GM23338 (cell line): ENCODE measurements around the gene MAGI1. TPM values are rescaled to one million over a fixed set of nuclear protein-coding genes. Genes with fewer than 3 reads are reported as not detected.

ENCODE experiments used
- ATAC-seq: fragments of 200-7000 bp; cut with Tn5 transposase; 3 replicates; pipeline ENCODE4 v1.9.1; 2020
- DNase-seq: peaks from one replicate; pipeline ENCODE4 v3.0.0-alpha.2; 2015; ENCODE audit warnings: low spot score
- H2AFZ ChIP-seq: fragments of 200-600 bp; sonication (generic); 2 replicates; pipeline ENCODE4 v1.8.0; 2016; ENCODE audit warnings: antibody characterized with exemption, mild to moderate bottlenecking, moderate library complexity
- H3F3A ChIP-seq: fragments of 200-600 bp; sonication (generic); replicated peaks from 2 replicates; pipeline ENCODE4 v1.8.0; 2017; ENCODE audit warnings: antibody characterized with exemption, mixed run types, low read depth
- H3K27ac ChIP-seq: fragments of 200-600 bp; sonication (generic); 2 replicates; pipeline ENCODE4 v1.6.1; 2016; ENCODE audit warnings: low read depth
- H3K27me3 ChIP-seq: fragments of 200-600 bp; sonication (generic); 2 replicates; pipeline ENCODE4 v1.8.0; 2016; ENCODE audit warnings: mild to moderate bottlenecking, mixed run types, moderate library complexity; ENCODE audit not compliant: insufficient read depth
- H3K36me3 ChIP-seq: fragments of 200-600 bp; sonication (generic); 2 replicates; pipeline ENCODE4 v1.8.0; 2016; ENCODE audit warnings: mild to moderate bottlenecking; ENCODE audit not compliant: insufficient read depth
- H3K4me1 ChIP-seq: fragments of 200-600 bp; sonication (generic); 2 replicates; pipeline ENCODE4 v1.8.0; 2016; ENCODE audit warnings: mild to moderate bottlenecking, moderate library complexity; ENCODE audit not compliant: insufficient read depth
- H3K4me2 ChIP-seq: fragments of 200-600 bp; sonication (generic); 2 replicates; pipeline ENCODE4 v1.7.1; 2017; ENCODE audit warnings: mixed run types
- H3K4me3 ChIP-seq: fragments of 200-600 bp; sonication (generic); 2 replicates; pipeline ENCODE4 v1.6.1; 2016; ENCODE audit warnings: mixed run types
- H3K79me2 ChIP-seq: fragments of 200-600 bp; sonication (generic); replicated peaks from 2 replicates; pipeline ENCODE4 v1.8.0; 2017; ENCODE audit warnings: mild to moderate bottlenecking; ENCODE audit not compliant: insufficient read depth
- H3K9me2 ChIP-seq: fragments of 200-600 bp; sonication (generic); 2 replicates; pipeline ENCODE4 v1.8.0; 2017; ENCODE audit not compliant: insufficient read depth
- H4K20me1 ChIP-seq: fragments of 200-600 bp; sonication (generic); replicated peaks from 2 replicates; pipeline ENCODE4 v1.8.0; 2017; ENCODE audit warnings: mild to moderate bottlenecking; ENCODE audit not compliant: insufficient read depth
- H3K27ac Mint-ChIP-seq: 2 replicates; pipeline ENCODE4 v1.8.0; 2020; ENCODE audit warnings: inconsistent platforms, mild to moderate bottlenecking, moderate library complexity, mixed read lengths
- H3K27me3 Mint-ChIP-seq: 3 replicates; pipeline ENCODE4 v1.8.0; 2022; ENCODE audit warnings: low read depth, mild to moderate bottlenecking, moderate library complexity, mixed read lengths, inconsistent platforms; ENCODE audit not compliant: insufficient read depth, poor library complexity
- H3K36me3 Mint-ChIP-seq: 3 replicates; pipeline ENCODE4 v1.8.0; 2021; ENCODE audit warnings: low read depth, mild to moderate bottlenecking, inconsistent platforms, moderate library complexity, mixed read lengths
- H3K4me1 Mint-ChIP-seq: 3 replicates; pipeline ENCODE4 v1.8.0; 2020; ENCODE audit warnings: mild to moderate bottlenecking, inconsistent platforms, mixed read lengths
- H3K4me3 Mint-ChIP-seq: 3 replicates; pipeline ENCODE4 v1.8.0; 2021; ENCODE audit warnings: moderate library complexity, mild to moderate bottlenecking, inconsistent platforms, mixed read lengths
- H3K9me3 Mint-ChIP-seq: 3 replicates; pipeline ENCODE4 v1.8.0; 2020; ENCODE audit warnings: moderate library complexity, mild to moderate bottlenecking, inconsistent platforms, mixed read lengths
- CREB1 ChIP-seq: fragments of 250-450 bp; sonication (Bioruptor Pico); IDR thresholded peaks from 2 replicates; pipeline ENCODE4 v1.5.0; 2020; ENCODE audit warnings: low read depth, mild to moderate bottlenecking, moderate library complexity
- CTCF ChIP-seq, 2 experiments: fragments of 200-600 bp in 1 of 2; sonication (generic) in 1 of 2; conservative IDR thresholded peaks; 2 replicates each; pipeline versions ENCODE4 v1.5.1 to v1.6.1; 2016 to 2017; ENCODE audit warnings: antibody characterized with exemption in 2 of 2, low read depth in 2 of 2, mild to moderate bottlenecking in 2 of 2, moderate library complexity in 1 of 2
- EZH2 ChIP-seq: fragments of 200-600 bp; sonication (generic); IDR thresholded peaks from one replicate; pipeline ENCODE4 v1.8.0; 2017; ENCODE audit warnings: antibody characterized with exemption, mild to moderate bottlenecking, low read depth; ENCODE audit not compliant: unreplicated experiment
- EZH2phosphoT487 ChIP-seq: fragments of 200-600 bp; sonication (generic); IDR thresholded peaks from one replicate; pipeline ENCODE4 v1.8.1; 2018; ENCODE audit warnings: antibody characterized with exemption; ENCODE audit not compliant: unreplicated experiment
- JUNB ChIP-seq: IDR thresholded peaks from one replicate; pipeline ENCODE4 v1.6.1; 2016; ENCODE audit warnings: antibody characterized with exemption; ENCODE audit not compliant: unreplicated experiment
- NANOG ChIP-seq: IDR thresholded peaks from 2 replicates; pipeline ENCODE4 v1.6.1; 2016; ENCODE audit warnings: antibody characterized with exemption, borderline replicate concordance
- POLR2AphosphoS5 ChIP-seq: IDR thresholded peaks from 2 replicates; pipeline ENCODE4 v1.6.1; 2016; ENCODE audit warnings: antibody characterized with exemption, low read depth
- REST ChIP-seq: IDR thresholded peaks from one replicate; pipeline ENCODE4 v1.6.1; 2018; ENCODE audit warnings: antibody characterized with exemption; ENCODE audit not compliant: unreplicated experiment
- STAT1 ChIP-seq: IDR thresholded peaks from one replicate; pipeline ENCODE4 v1.6.1; 2016; ENCODE audit warnings: antibody characterized with exemption; ENCODE audit not compliant: unreplicated experiment
- ZNF331 ChIP-seq: fragments of 250-450 bp; sonication (Bioruptor Pico); IDR thresholded peaks from 2 replicates; pipeline ENCODE4 v1.5.0; 2020; ENCODE audit warnings: low read depth, mild to moderate bottlenecking, moderate library complexity
- polyA plus RNA-seq: library from polyadenylated mRNA; unstranded; fragments of >200 nt; fragmentation: Nextera tagmentation; extraction: Ambion mirVana; gene quantifications from 2 replicates; pipeline ENCODE4 v1.2.1, GENCODE V29; 2016
- total RNA-seq: library from RNA; depleted of rRNA; stranded (reverse); fragments of >200 nt; shearing (Covaris generic); gene quantifications from 2 replicates; pipeline ENCODE4 v1.2.3, GENCODE V29; 2014
- TF ChIP-seq, protein P1 (sequence below): IDR thresholded peaks from 2 replicates; pipeline ENCODE4 v1.6.1; 2016; ENCODE audit warnings: antibody characterized with exemption

Gene MAGI1
- total and polyA plus RNA-seq, 2 experiments from 2014 or later, result 27.4 to 71.2 TPM

DNA sequence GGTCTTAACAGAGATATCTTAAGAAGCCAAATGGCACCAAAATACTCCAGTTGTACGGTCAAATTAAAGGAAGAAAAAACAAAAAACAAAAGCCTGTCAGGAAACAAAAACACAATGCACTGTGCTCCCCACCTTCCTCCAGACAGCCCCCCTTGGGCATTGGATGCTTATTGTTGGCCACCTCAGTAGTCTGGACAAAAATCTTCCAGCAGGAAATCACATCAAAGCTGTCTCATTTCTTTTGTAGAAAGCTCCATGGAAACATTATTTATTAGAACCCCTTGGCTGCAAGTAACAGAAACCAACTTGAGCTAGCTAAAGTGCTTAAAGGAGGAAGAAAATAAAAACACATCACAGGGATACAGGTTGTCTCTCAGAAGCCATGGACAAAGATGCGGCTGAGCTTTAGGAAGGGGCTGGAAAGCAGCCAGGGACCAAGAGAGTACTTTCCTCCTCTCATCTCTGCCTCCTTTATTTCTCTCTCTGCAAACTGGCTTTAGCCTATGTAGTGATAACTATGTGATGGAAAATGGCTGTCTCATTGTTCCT is 699.5 kb downstream of the MAGI1 start (continued):
- TF ChIP-seq CTCF (conservative IDR thresholded peaks at IDR 0.05; ENCODE audit: low read depth in 2 of 2) (no peak), JUNB (no peak), ZNF331 (CRISPR knock-in tag) (no peak), NANOG (no peak)
- TF ChIP-seq, protein P1, sequence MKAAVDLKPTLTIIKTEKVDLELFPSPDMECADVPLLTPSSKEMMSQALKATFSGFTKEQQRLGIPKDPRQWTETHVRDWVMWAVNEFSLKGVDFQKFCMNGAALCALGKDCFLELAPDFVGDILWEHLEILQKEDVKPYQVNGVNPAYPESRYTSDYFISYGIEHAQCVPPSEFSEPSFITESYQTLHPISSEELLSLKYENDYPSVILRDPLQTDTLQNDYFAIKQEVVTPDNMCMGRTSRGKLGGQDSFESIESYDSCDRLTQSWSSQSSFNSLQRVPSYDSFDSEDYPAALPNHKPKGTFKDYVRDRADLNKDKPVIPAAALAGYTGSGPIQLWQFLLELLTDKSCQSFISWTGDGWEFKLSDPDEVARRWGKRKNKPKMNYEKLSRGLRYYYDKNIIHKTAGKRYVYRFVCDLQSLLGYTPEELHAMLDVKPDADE, result no peak

- Histone ChIP-seq H2AFZ (no peak overlapping the region), H3K27ac (no peak overlapping the region), H3K9me2 (no peaks in the 10 kb centered on the region), H3F3A (no peaks in the 10 kb centered on the region), H3K4me2 (no peak overlapping the region), H4K20me1 (0 out of 2 replicates have a peak, but pooled peaks cover 3% of the 10 kb centered on the region), H3K27me3 (no peaks in the 10 kb centered on the region), H3K36me3 (no peaks in the 10 kb centered on the region), H3K79me2 (no peaks in the 10 kb centered on the region), H3K4me3 (no peak overlapping the region), H3K4me1 (peaks cover 15% of the 10 kb centered on the region)
- Mint-ChIP-seq H3K4me3 (no peak overlapping the region), H3K27ac (no peak overlapping the region), H3K9me3 (no peaks in the 10 kb centered on the region), H3K36me3 (no peaks in the 10 kb centered on the region), H3K4me1 (peaks cover 27% of the 10 kb centered on the region), H3K27me3 (no peaks in the 10 kb centered on the region)
- ATAC-seq (no peak), DNase-seq (no peak)
- TF ChIP-seq CREB1 (no peak), EZH2phosphoT487 (no peak), EZH2 (no peak), POLR2AphosphoS5 (no peak)
Observed at GRCh38 chr3:65338571-65338970, 700.1 kb downstream of the MAGI1 start.

GRCh38 chr3:65335587-65335986 is 703.1 kb downstream of the MAGI1 start:
- no peak overlapping the region for H3K27ac Mint-ChIP-seq
- Histone ChIP-seq H3K4me1 (0 out of 2 replicates have a peak, but pooled peaks cover 7% of the 10 kb centered on the region), H2AFZ (no peak overlapping the region), H3K36me3 (no peaks in the 10 kb centered on the region), H3K27me3 (no peaks in the 10 kb centered on the region), H4K20me1 (0 out of 2 replicates have a peak, but pooled peaks cover 3% of the 10 kb centered on the region), H3K4me3 (no peak overlapping the region), H3K79me2 (no peaks in the 10 kb centered on the region), H3K4me2 (no peak overlapping the region), H3K9me2 (no peaks in the 10 kb centered on the region), H3K27ac (no peak overlapping the region), H3F3A (no peaks in the 10 kb centered on the region)
- DNase-seq (no peak), ATAC-seq (no peak)
- H3K27me3 Mint-ChIP-seq, result no peaks in the 10 kb centered on the region
- H3K4me1 Mint-ChIP-seq, result peaks cover 10% of the 10 kb centered on the region; the same call in 2 of the 3 replicates
- H3K9me3 Mint-ChIP-seq, result no peaks in the 10 kb centered on the region
- no peak overlapping the region for H3K4me3 Mint-ChIP-seq
- H3K36me3 Mint-ChIP-seq, result no peaks in the 10 kb centered on the region
- TF ChIP-seq NANOG (no peak), EZH2 (no peak), CREB1 (no peak), ZNF331 (CRISPR knock-in tag) (no peak), CTCF (conservative IDR thresholded peaks at IDR 0.05; ENCODE audit: low read depth in 2 of 2) (no peak), STAT1 (no peak), REST (no peak), JUNB (no peak), EZH2phosphoT487 (no peak)
- TF ChIP-seq, protein P1, result no peak
